C4-2B (cell line): ENCODE measurements around the gene SUOX.
A peak's percentile ranks its signal among the peaks of the same experiment; 100 is the strongest.
"Not testable (repeated sequence)": the region's sequence is repeated elsewhere in the genome, so short reads cannot be mapped to it uniquely, and the experiment has no call there.

Source experiments
- H3K27ac ChIP-seq: fragments of 450-650 bp; 2 replicates; pipeline ENCODE4 v1.5.1; 2017
- ZFX ChIP-seq: fragments of 450-650 bp; IDR thresholded peaks from 2 replicates; pipeline ENCODE4 v1.6.1; 2017
- TF ChIP-seq, protein P1 (sequence below): fragments of 450-650 bp; conservative IDR thresholded peaks from 2 replicates; pipeline ENCODE4 v1.5.1; 2017; ENCODE audit warnings: mild to moderate bottlenecking

SUOX gene

DNA sequence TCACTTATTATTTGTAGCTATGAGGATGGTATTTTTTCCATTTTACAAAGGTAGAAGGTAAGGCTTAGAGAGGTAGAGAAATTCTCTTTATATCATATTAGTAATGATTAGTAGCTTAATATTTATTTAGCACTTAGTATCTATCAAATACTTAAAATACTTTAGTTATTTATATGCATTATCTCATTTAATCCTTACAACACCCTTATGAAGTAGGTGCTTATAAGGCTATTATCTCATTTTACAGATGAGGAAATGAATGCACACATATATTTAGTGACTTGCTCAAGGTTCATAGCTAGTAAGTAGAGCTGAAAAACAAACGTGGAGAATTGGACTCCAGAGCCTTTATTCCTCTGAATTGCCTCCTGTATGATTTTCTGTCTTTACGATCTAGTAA, 12.2 kb upstream of the SUOX start:
- no peak overlapping the region for H3K27ac ChIP-seq

DNA sequence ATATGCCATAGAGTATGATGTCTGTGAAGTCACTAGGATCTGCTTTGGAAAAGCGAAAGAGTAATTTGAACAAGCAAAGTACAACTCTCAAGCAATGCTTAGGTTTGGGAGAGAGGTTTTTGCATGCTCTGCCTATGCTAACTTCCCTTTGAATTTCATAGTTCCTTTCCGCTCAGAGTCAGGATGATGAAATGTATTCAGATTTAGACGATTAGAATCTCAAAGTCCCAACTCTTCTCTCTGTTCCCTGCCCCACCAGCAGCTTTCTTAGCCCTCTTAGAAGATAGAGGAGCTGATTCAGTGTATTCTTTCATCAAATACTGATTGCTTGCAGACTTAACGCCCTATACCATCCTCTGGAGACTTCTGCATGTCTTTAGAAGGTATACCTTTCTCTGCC, 11.7 kb upstream of the SUOX start:
- no peak overlapping the region for H3K27ac ChIP-seq
- TF ChIP-seq, protein P1, sequence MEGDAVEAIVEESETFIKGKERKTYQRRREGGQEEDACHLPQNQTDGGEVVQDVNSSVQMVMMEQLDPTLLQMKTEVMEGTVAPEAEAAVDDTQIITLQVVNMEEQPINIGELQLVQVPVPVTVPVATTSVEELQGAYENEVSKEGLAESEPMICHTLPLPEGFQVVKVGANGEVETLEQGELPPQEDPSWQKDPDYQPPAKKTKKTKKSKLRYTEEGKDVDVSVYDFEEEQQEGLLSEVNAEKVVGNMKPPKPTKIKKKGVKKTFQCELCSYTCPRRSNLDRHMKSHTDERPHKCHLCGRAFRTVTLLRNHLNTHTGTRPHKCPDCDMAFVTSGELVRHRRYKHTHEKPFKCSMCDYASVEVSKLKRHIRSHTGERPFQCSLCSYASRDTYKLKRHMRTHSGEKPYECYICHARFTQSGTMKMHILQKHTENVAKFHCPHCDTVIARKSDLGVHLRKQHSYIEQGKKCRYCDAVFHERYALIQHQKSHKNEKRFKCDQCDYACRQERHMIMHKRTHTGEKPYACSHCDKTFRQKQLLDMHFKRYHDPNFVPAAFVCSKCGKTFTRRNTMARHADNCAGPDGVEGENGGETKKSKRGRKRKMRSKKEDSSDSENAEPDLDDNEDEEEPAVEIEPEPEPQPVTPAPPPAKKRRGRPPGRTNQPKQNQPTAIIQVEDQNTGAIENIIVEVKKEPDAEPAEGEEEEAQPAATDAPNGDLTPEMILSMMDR, result no peak
- TF ChIP-seq ZFX, result no peak

More for the DNA sequence above, 12.2 kb upstream of the SUOX start:
- no peak for TF ChIP-seq ZFX
- TF ChIP-seq, protein P1, result no peak

DNA sequence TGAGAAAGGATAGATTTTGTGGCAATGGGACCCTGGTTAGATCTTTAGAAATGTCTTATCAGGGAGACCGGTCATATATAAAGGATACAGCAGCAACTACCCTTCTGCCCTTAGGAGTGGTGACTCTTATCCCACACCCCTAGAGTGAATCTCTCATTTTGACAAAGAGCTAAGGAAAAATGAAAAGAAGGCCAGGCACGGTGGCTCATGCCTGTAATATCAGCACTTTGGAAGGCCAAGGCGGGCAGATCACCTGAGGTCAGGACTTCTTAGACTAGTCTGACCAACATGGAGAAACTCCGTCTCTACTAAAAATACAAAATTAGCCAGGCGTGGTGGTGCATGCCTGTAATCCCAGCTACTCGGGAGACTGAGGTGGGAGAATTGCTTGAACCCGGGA, 11.1 kb upstream of the SUOX start:
- not testable (repeated sequence) for H3K27ac ChIP-seq

DNA sequence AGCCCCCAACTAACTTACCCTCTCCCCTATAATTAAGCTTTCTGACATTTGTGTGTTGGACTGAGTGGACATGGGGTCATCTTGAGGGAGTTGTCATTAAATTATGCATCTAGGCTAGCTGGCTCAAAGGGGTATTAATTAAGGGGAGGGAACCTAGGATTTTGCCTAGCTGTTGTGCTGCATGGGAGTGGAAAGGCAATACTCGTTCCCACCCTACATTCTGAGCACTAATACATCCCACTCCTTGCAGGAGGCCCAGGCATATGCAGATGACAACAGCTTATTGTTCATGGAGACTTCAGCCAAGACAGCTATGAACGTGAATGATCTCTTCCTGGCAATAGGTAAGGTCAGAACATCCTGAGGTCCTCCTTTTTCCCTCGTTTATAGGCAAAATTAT, 6.0 kb upstream of the SUOX start:
- TF ChIP-seq, protein P1, result no peak
- no peak for TF ChIP-seq ZFX
- H3K27ac ChIP-seq, result no peak overlapping the region

DNA sequence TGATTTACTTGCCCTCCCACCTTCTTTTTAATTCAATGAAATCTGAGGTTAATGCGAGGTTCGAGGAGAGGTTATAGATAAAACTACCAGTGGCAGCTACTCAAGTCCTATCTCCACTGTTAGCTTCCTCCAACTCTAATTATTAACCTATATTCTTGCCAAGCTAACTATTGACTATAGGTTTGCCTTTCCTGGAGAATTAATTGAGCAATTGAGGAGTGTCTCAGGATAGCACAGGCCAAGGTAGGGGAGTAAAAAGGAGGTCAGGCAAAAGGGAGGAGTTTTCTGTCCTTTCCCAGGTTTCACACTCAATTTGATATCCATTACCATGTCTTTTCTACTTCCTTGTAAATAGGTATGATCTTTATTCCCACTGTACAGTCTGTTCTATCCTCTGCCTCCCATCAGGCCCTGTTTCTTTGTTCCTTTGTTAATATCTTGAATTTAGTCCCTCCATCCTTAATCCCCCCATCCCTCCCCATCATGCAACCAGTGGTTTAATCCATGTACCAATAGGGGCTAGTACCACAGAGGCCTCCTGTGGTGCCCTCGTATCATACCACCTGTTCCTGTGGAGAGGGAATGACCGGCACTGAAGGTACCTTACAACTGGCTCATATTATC, 3.7 kb upstream of the SUOX start:
- no peak overlapping the region for H3K27ac ChIP-seq
- TF ChIP-seq ZFX, result no peak
- TF ChIP-seq, protein P1, result no peak

DNA sequence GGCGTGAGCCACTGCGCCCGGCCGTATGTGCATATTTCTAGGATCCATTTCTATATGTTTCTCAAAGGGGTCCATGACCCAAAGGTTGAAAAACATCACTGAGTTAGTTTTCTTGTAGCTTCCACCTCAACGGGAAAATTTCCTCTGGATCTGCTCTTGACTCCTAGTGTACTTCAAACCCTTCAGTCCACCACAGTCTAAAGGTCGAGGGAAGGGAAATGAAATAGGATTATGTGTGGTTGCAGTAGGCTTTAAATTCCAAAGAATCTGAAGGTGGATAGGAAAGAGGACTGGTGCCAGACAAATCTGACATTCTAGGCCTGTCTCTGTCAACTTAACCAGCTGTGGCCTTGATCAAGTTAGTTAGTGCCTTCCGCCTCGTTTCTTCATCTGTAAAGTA, 1.7 kb upstream of the SUOX start:
- no peak overlapping the region for H3K27ac ChIP-seq
- TF ChIP-seq, protein P1, result no peak
- TF ChIP-seq ZFX, result no peak

DNA sequence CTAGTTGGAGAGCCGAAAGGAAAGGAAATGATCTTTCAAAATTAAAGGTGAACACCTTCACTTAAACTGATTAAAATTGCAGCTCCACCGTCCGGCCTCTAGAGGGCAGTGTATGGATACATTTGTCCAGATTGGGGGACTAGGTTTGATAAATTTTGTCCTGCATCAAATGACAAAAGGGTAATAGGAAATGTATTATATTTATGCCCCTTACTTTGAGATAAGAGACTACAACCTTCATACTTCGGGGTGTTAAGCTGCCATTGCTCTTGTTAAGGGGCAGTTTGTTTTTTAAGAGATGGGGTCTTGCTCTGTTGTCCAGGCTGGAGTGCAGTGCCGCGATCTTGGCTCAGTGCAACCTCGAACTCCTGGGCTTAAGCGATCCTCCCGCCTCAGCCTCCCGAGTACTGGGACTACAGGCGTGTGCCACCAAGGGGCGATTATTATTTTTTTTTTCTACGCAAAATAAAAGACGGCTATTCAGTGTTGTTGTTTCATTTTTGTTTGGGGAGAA, 818 bp upstream of the SUOX start:
- H3K27ac ChIP-seq, result peak overlapping the region; percentile 85
- TF ChIP-seq ZFX, result no peak
- TF ChIP-seq, protein P1, result peak; percentile 93

DNA sequence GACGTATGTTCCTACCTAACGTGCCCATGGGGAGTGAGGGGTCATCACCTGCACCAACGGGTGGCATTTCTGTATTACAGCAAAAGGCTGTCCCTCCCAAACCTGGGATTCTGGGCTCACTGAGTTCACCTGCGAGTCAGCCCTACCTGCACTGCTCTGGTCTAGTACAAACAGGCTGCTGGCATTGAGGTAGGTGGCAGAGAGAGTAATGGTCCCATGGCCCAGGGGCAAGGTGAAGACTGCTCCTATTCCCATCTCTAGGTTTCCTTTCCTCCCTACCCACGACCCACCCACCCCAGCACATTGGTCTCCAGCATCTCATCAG, 421 bp downstream of the SUOX start:
- H3K27ac ChIP-seq, result peak overlapping the region; percentile 85
- no peak for TF ChIP-seq ZFX

DNA sequence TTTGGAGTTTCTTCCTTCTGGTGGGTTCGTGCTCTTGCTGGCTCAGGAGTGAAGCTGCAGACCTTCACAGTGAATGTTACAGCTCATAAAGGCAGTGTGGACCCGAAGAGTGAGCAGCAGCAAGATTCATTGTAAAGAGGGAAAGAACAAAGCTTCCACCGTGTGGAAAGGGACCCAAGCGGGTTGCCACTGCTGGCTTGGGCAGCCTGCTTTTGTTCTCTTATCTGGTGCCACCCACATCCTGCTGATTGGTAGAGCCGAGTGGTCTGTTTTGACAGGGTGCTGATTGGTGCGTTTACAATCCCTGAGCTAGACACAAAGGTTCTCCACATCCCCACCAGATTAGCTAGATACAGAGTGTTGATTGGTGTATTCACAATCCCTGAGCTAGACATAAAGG, 2.4 kb downstream of the SUOX start:
- not testable (repeated sequence) for H3K27ac ChIP-seq

DNA sequence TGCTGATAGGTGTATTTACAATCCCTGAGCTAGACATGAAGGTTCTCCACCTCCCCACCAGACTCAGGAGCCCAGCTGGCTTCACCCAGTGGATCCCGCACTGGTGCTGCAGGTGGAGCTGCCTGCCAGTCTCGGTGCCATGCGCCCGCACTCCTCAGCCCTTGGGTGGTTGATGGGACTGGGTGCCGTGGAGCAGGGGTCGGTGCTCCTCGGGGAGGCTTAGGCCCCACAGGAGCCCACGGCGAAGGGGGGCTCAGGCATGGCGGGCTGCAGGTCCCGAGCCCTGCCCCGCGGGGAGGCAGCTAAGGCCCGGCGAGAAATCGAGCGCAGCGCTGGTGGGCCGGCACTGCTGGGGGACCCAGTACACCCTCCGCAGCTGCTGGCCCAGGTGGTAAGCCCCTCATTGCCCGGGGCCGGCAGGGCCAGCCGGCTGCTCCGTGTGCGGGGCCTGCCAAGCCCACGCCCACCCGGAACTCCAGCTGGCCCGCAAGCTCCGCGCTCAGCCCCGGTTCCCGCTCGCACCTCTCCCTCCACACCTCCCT, 3.0 kb downstream of the SUOX start:
- H3K27ac ChIP-seq, result not testable (repeated sequence)
